Activated CD8-positive, alpha-beta T cell treated with anti-CD3 and anti-CD28 coated beads for 36 hours (primary cell): ENCODE measurements around the gene P2RX1. TPM values are rescaled to one million over a fixed set of nuclear protein-coding genes. Genes with fewer than 3 reads are reported as not detected.

ENCODE experiments used
- ATAC-seq: fragments of 200-7000 bp; cut with Tn5 transposase; one replicate; pipeline ENCODE4 v1.10.0; 2021; ENCODE audit warnings: mild to moderate bottlenecking, moderate library complexity
- CTCF ChIA-PET: fragments of 350-600 bp; sonication (Branson Sonifier 250); formaldehyde crosslinking; loops from one replicate; lab custom pipeline; 2021; ENCODE audit warnings: antibody characterized with exemption; lab: Charles Lee
- POLR2A ChIA-PET: fragments of 350-600 bp; sonication (Branson Sonifier 250); formaldehyde crosslinking; loops from one replicate; lab custom pipeline; 2021; ENCODE audit warnings: antibody characterized with exemption; lab: Charles Lee
- DNase-seq: peaks from one replicate; pipeline ENCODE4 v3.0.0-alpha.2; 2020
- H3K27ac Mint-ChIP-seq: one replicate; pipeline ENCODE4 v1.8.0; 2021; ENCODE audit warnings: mild to moderate bottlenecking, mixed read lengths
- H3K27me3 Mint-ChIP-seq: one replicate; pipeline ENCODE4 v1.8.0; 2021; ENCODE audit warnings: mixed read lengths
- H3K36me3 Mint-ChIP-seq: one replicate; pipeline ENCODE4 v1.8.0; 2021; ENCODE audit warnings: low read depth, mixed read lengths
- H3K4me1 Mint-ChIP-seq: one replicate; pipeline ENCODE4 v1.8.0; 2021; ENCODE audit warnings: low read depth, mixed read lengths
- H3K4me3 Mint-ChIP-seq: one replicate; pipeline ENCODE4 v1.8.0; 2021; ENCODE audit warnings: mild to moderate bottlenecking, moderate library complexity, mixed read lengths
- H3K9me3 Mint-ChIP-seq: one replicate; pipeline ENCODE4 v1.8.0; 2021; ENCODE audit warnings: mixed read lengths
- intact Hi-C: fragments of 100-400 bp; cut with micrococcal nuclease; formaldehyde crosslinking; loops from one replicate; pipeline ENCODE4 v1.10.0; 2022
- total RNA-seq, 2 experiments: library from RNA; stranded (reverse); gene quantifications; one replicate each; pipeline ENCODE4 v1.2.3, GENCODE V29; 2021
- TF ChIP-seq, protein P1 (sequence below): fragments of 200-600 bp; IDR thresholded peaks from one replicate; pipeline ENCODE4 v1.8.0; 2022; ENCODE audit warnings: antibody characterized with exemption, mild to moderate bottlenecking

The P2RX1 gene
- total RNA-seq, 2 experiments from 2014 or later = 0.43 to 1.7 TPM

DNA sequence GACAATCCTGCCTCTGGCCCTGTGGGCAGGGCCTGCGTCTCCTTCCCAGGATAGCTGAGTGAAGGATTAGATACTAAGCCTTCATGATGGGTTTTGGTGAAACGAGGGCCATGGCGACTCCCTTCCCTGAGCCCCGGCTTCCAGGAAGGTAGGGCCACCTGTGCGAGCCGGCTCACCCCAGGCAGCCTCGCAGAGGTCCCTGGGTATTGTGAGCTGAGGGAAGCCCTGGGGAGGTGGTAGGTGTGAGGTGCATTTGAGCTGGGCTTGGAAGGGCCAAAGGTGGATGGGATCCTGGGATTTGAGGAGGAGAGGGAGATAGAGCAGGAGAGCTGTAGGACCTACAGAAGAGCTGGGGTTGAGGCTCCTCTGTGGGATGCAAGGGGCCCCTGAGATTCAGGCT is 6.5 kb upstream of the P2RX1 start:
- intact Hi-C loops = no loop called here
- ATAC-seq (no peak), DNase-seq (no peak)
- Mint-ChIP-seq H3K27me3 (no peaks in the 10 kb centered on the region), H3K4me1 (peaks cover 2% of the 10 kb centered on the region), H3K27ac (peak overlapping the region; percentile 46), H3K9me3 (no peaks in the 10 kb centered on the region), H3K4me3 (no peak overlapping the region), H3K36me3 (peaks cover 4% of the 10 kb centered on the region)
- POLR2A ChIA-PET = interaction anchor here (0.7 to 1.2 kb wide), 2 partner anchors 8 to 92 kb away, joined by 3 read pairs; no protein-coding TSS in a partner anchor
- CTCF ChIA-PET = interaction anchor here (1.9 kb wide), 1 partner anchor 9 kb away, joined by 8 read pairs; no protein-coding TSS in a partner anchor
- TF ChIP-seq, protein P1, sequence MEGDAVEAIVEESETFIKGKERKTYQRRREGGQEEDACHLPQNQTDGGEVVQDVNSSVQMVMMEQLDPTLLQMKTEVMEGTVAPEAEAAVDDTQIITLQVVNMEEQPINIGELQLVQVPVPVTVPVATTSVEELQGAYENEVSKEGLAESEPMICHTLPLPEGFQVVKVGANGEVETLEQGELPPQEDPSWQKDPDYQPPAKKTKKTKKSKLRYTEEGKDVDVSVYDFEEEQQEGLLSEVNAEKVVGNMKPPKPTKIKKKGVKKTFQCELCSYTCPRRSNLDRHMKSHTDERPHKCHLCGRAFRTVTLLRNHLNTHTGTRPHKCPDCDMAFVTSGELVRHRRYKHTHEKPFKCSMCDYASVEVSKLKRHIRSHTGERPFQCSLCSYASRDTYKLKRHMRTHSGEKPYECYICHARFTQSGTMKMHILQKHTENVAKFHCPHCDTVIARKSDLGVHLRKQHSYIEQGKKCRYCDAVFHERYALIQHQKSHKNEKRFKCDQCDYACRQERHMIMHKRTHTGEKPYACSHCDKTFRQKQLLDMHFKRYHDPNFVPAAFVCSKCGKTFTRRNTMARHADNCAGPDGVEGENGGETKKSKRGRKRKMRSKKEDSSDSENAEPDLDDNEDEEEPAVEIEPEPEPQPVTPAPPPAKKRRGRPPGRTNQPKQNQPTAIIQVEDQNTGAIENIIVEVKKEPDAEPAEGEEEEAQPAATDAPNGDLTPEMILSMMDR = no peak

DNA sequence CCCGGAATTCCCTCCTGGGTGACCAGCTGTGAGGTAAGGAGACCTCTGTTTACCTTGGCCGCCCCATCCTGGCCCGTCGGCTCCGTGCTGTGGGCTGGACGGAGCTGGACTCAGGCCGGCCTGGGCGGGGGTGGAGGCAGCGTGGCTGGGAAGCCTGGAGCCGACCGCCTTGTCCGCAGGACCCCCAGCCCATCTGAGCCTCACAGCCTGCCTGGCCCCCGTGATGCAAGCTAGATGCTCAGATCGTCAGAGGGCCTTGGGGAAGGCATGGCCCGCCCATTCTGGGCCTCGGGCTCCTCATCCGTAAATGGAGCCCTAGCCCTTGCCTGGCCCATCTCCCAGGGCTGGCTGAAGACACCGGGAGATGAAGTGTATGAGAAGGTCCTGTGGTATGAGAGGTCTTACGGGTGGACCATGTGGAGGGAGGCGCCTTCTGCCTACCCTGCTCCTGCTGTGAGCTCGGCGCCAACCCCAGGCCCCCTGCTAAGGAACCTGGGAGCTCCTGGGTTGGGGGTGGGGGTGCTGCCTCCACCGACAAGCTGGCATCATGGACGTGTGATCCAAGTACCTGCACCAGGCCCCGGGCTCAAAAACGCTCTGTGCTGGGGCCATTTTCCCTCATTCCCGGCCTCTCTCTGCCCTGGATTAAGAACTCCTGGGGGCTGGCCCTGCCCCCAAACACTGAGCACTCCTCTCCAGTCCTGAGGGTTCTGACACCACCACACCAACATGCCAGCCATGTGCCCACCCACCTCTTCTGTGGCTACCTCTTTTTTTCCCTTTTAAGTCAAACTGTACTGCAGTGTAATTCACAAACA is 5.4 kb upstream of the P2RX1 start:
- ChIA-PET CTCF (interaction anchor here (1.9 kb wide), 1 partner anchor 8 kb away, joined by 8 read pairs; no protein-coding TSS in a partner anchor), POLR2A (interaction anchor here (0.7 to 1.2 kb wide), 4 partner anchors 9 to 93 kb away, joined by 3 to 5 read pairs (median 3); no protein-coding TSS in a partner anchor)
- Mint-ChIP-seq H3K27me3 (no peaks in the 10 kb centered on the region), H3K27ac (no peak overlapping the region), H3K4me1 (peaks cover 11% of the 10 kb centered on the region), H3K9me3 (no peaks in the 10 kb centered on the region), H3K4me3 (no peak overlapping the region), H3K36me3 (peaks cover 2% of the 10 kb centered on the region)
- no peak for ATAC-seq
- TF ChIP-seq, protein P1 = no peak
- no peak for DNase-seq
- intact Hi-C loops = no loop called here

DNA sequence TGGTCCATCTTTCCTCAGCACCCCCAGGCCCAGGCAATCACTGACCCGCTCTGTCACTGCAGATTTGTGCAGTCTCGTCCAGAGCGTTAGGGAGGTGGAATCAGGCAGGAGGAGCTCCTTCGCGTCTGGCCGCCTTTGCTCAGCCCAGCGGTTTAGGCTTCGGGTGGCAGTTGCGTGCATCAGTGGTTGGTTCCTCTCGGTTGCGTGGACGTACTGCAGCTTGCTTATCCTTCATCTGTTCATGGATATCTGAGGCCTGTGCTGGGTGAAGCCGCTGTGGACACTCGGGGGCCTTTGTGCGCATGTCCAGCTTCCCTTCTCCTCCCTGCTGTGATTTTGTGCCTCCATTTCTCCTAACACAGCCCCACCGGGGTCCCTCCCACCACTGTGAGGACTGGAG is 4.7 kb upstream of the P2RX1 start:
- Mint-ChIP-seq H3K27ac (no peak overlapping the region), H3K4me3 (no peak overlapping the region), H3K27me3 (no peaks in the 10 kb centered on the region), H3K4me1 (peaks cover 18% of the 10 kb centered on the region), H3K9me3 (no peaks in the 10 kb centered on the region), H3K36me3 (peaks cover 2% of the 10 kb centered on the region)
- CTCF ChIA-PET = no interaction called here
- intact Hi-C loops = no loop called here
- TF ChIP-seq, protein P1 = no peak
- DNase-seq (no peak), ATAC-seq (no peak)
- POLR2A ChIA-PET = interaction anchor here (0.8 to 1.1 kb wide), 3 partner anchors 45 to 177 kb away, joined by 3 to 5 read pairs (median 3); no protein-coding TSS in a partner anchor

- Mint-ChIP-seq H3K4me3 (no peak overlapping the region), H3K4me1 (peaks cover 33% of the 10 kb centered on the region), H3K36me3 (no peaks in the 10 kb centered on the region), H3K27me3 (no peaks in the 10 kb centered on the region), H3K9me3 (no peaks in the 10 kb centered on the region), H3K27ac (no peak overlapping the region)
- intact Hi-C loops = no loop called here
- ChIA-PET POLR2A (no interaction called here), CTCF (no interaction called here)
- no peak for DNase-seq
- TF ChIP-seq, protein P1 = no peak
- ATAC-seq = no peak
These were observed 2.9 kb upstream of the P2RX1 start for GRCh38 chr17:3919123-3919624.
